MG63 (cell line): ENCODE data around the gene WAS. TPM values are rescaled to one million over a fixed set of nuclear protein-coding genes. Genes with fewer than 3 reads are reported as not detected.
A peak's percentile ranks its signal among the peaks of the same experiment; 100 is the strongest.

Source experiments
- DNase-seq: peaks from one replicate; pipeline ENCODE4 v3.0.0-alpha.2; 2020
- H3K27me3 ChIP-seq: fragments of 250-450 bp; sonication (Bioruptor Pico); 2 replicates; pipeline ENCODE4 v1.5.1; 2020; ENCODE audit warnings: mild to moderate bottlenecking, moderate library complexity
- H3K36me3 ChIP-seq: fragments of 250-450 bp; sonication (Bioruptor Pico); 2 replicates; pipeline ENCODE4 v1.5.1; 2020; ENCODE audit warnings: mild to moderate bottlenecking, moderate library complexity
- H3K4me3 ChIP-seq: fragments of 250-450 bp; sonication (Bioruptor Pico); 2 replicates; pipeline ENCODE4 v1.5.1; 2020; ENCODE audit warnings: mild to moderate bottlenecking, moderate library complexity
- H3K9me3 ChIP-seq: fragments of 250-450 bp; sonication (Bioruptor Pico); 2 replicates; pipeline ENCODE4 v1.5.1; 2020; ENCODE audit warnings: mild to moderate bottlenecking, moderate library complexity
- total RNA-seq: library from RNA; depleted of rRNA; stranded (reverse); fragments of >200 nt; shearing (Covaris generic); gene quantifications from 2 replicates; pipeline ENCODE4 v1.2.3, GENCODE V29; 2014; ENCODE audit warnings: low replicate concordance; rRNA removed

Gene WAS
- total RNA-seq, 1 experiment from 2014 or later, result 0.79 TPM

GRCh38 chrX:48726596-48726995, 43.0 kb downstream of the WAS start:
- no peak for DNase-seq
- H3K4me3 ChIP-seq, result no peak overlapping the region
- no peaks in the 10 kb centered on the region for H3K9me3 ChIP-seq
- no peaks in the 10 kb centered on the region for H3K27me3 ChIP-seq
- no peaks in the 10 kb centered on the region for H3K36me3 ChIP-seq

GRCh38 chrX:48728653-48729052, 45.1 kb downstream of the WAS start:
- H3K9me3 ChIP-seq, result no peaks in the 10 kb centered on the region
- no peaks in the 10 kb centered on the region for H3K36me3 ChIP-seq
- DNase-seq, result no peak
- no peaks in the 10 kb centered on the region for H3K27me3 ChIP-seq
- H3K4me3 ChIP-seq, result no peak overlapping the region

DNA sequence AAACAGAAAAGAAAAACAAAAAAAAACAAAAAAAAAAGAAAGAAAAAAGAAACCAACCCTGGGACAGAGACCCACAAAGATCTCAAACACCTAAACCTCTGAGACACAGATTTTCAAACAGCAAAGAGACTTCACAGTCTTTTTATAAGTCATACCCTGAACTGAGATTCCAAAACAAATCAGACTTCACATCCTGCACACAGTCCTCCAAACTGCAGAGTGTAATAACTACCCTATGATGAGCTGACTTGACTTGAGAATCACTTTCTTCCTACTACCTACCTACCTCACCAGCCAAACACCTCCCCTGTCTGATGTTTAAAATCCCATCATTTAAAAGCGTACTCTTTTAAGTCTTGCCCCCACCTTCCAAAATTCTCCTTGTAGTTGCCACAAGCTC, 52.7 kb downstream of the WAS start:
- Histone ChIP-seq H3K36me3 (no peaks in the 10 kb centered on the region), H3K27me3 (no peaks in the 10 kb centered on the region), H3K4me3 (peak overlapping the region; percentile 84), H3K9me3 (no peaks in the 10 kb centered on the region)
- DNase-seq, result no peak

- Histone ChIP-seq H3K27me3 (no peaks in the 10 kb centered on the region), H3K4me3 (peak overlapping the region; percentile 84), H3K9me3 (no peaks in the 10 kb centered on the region), H3K36me3 (no peaks in the 10 kb centered on the region)
- DNase-seq, result no peak
Observed at GRCh38 chrX:48736878-48737212, 53.2 kb downstream of the WAS start.

DNA sequence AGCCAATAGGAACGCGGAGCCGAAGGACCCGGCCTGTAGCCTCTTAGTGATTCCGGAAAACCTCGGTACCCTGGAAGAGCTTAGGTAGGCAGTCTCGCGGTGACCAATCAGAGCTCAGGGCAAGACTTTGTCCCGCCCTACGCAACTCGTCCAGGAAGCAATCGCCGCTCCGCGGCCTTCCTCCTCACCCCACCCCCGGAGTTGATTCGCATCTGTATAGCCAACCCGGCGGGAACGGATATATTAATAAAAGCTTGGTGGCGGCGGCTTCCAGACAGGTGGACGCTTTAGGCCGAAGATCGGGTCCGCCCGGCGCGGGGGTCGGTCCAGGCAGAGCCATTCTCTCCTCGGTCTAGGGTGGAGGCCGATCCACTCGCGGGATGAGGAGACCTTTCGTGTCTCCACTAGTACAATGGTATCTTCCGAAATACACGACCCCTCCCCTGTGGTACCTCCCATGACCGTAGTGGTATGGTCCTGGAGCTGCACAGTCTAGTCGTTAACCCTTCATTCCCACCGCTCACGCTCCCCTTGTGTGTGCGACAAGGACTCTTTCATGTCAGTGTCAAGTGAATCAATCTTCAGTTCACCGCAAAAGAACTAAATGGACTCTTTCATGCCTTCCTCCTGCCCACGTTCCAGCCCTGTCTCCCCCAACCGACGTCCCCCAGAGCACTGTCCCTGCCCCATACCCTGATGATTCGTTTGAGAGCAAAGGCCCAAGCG, 53.8 kb downstream of the WAS start:
- peak overlapping the region; percentile 84 for H3K4me3 ChIP-seq

GRCh38 chrX:48737940-48738339, 54.3 kb downstream of the WAS start:
- no peak for DNase-seq
- Histone ChIP-seq H3K27me3 (no peaks in the 10 kb centered on the region), H3K4me3 (peak overlapping the region; percentile 84), H3K9me3 (no peaks in the 10 kb centered on the region), H3K36me3 (no peaks in the 10 kb centered on the region)

More for the DNA sequence above, 53.8 kb downstream of the WAS start:
- Histone ChIP-seq H3K27me3 (no peaks in the 10 kb centered on the region), H3K9me3 (no peaks in the 10 kb centered on the region), H3K36me3 (no peaks in the 10 kb centered on the region)
- DNase-seq, result peak; percentile 92

Other genes starting within 250 kb of the WAS start
- 0.79 and 2.0 TPM in 2 replicates for gene SLC38A5, start 213.5 kb upstream of the WAS start, total RNA-seq
- 55.3 and 76.6 TPM in 2 replicates for gene FTSJ1, start 207.6 kb upstream of the WAS start, total RNA-seq
- 1.6 and 11.2 TPM in 2 replicates for gene PORCN, start 174.8 kb upstream of the WAS start, total RNA-seq
- 15.9 and 32.9 TPM in 2 replicates for gene EBP, start 162.0 kb upstream of the WAS start, total RNA-seq
- 2.7 and 9.3 TPM in 2 replicates for gene TBC1D25, start 144.1 kb upstream of the WAS start, total RNA-seq
- gene RBM3, start 109.3 kb upstream of the WAS start, total RNA-seq, result 291 and 416 TPM in 2 replicates
- gene WDR13, start 86.3 kb upstream of the WAS start, total RNA-seq, result 84.9 and 95.8 TPM in 2 replicates
- 4.1 and 13.3 TPM in 2 replicates for gene SUV39H1, start 12.9 kb downstream of the WAS start, total RNA-seq
- gene GLOD5, start 77.9 kb downstream of the WAS start, total RNA-seq, result not detected in 2 replicates
- gene GATA1, start 102.8 kb downstream of the WAS start, total RNA-seq, result not detected in 2 replicates
- gene HDAC6, start 118.3 kb downstream of the WAS start, total RNA-seq, result 16.1 and 46.1 TPM in 2 replicates
- not detected in 2 replicates for gene ERAS, start 142.7 kb downstream of the WAS start, total RNA-seq
- 0.72 and 6.1 TPM in 2 replicates for gene PCSK1N, start 151.8 kb downstream of the WAS start, total RNA-seq
- 74.1 and 76.5 TPM in 2 replicates for gene TIMM17B, start 214.0 kb downstream of the WAS start, total RNA-seq
- gene PQBP1, start 214.1 kb downstream of the WAS start, total RNA-seq, result 117 and 168 TPM in 2 replicates
- gene SLC35A2, start 227.8 kb downstream of the WAS start, total RNA-seq, result 16.6 and 25.9 TPM in 2 replicates
- 1.6 and 1.9 TPM in 2 replicates for gene PIM2, start 235.2 kb downstream of the WAS start, total RNA-seq